PC-9 (cell line): ENCODE data around the gene UCN3.

Experiments used
- EZH2 ChIP-seq: fragments of 200-600 bp; sonication (generic); IDR thresholded peaks from 2 replicates; pipeline ENCODE4 v1.8.0; 2017; ENCODE audit warnings: antibody characterized with exemption, low read depth
- TF ChIP-seq, protein P1 (sequence below): fragments of 200-600 bp; sonication (generic); conservative IDR thresholded peaks from 2 replicates; pipeline ENCODE4 v1.6.1; 2017; ENCODE audit warnings: mixed run types, antibody characterized with exemption, mild to moderate bottlenecking, moderate library complexity

DNA sequence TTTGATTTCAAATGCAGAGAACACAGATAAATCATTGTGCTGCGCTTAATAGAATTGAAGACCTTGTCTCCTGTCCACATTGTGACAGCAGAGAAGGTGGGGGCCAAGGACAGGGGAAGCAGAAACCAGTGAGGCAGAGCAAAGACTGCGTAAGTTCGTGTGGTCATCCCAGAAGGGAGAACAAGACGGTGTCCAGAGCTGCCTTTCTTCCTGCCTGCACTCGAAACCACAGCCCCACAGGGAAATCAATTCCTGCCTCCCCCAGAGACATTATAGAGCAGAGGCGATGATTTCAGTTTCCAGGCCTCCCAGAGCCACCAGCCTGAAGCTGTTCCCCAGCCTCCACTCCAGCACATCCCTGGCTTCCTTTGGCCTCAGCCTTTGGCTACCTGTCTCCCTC lies 39.7 kb upstream of the UCN3 start:
- no peak for TF ChIP-seq EZH2
- TF ChIP-seq, protein P1, sequence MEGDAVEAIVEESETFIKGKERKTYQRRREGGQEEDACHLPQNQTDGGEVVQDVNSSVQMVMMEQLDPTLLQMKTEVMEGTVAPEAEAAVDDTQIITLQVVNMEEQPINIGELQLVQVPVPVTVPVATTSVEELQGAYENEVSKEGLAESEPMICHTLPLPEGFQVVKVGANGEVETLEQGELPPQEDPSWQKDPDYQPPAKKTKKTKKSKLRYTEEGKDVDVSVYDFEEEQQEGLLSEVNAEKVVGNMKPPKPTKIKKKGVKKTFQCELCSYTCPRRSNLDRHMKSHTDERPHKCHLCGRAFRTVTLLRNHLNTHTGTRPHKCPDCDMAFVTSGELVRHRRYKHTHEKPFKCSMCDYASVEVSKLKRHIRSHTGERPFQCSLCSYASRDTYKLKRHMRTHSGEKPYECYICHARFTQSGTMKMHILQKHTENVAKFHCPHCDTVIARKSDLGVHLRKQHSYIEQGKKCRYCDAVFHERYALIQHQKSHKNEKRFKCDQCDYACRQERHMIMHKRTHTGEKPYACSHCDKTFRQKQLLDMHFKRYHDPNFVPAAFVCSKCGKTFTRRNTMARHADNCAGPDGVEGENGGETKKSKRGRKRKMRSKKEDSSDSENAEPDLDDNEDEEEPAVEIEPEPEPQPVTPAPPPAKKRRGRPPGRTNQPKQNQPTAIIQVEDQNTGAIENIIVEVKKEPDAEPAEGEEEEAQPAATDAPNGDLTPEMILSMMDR, result no peak
